Measurements from ENCODE around the gene OLFM1.

GRCh38 chr9:135170535-135170934, 83.1 kb downstream of the OLFM1 start:
- no peak for TF ChIP-seq POLR2A (IDR thresholded peaks at IDR 0.05)
- TF ChIP-seq CTCF (IDR thresholded peaks at IDR 0.05) = no peak

Measured in lower leg skin (tissue), 3 donors.